T47D (cell line): Measurements from ENCODE around the gene GCGR.
"Not testable (repeated sequence)": the region's sequence is repeated elsewhere in the genome, so short reads cannot be mapped to it uniquely, and the experiment has no call there.

ENCODE experiments used
- DNase-seq, 2 experiments: peaks; one replicate each; pipeline versions ENCODE4 v3.0.0 to v3.0.0-alpha.2; 2011 to 2012; ENCODE audit warnings: low read depth in 1 of 2, low spot score in 1 of 2
- JUND ChIP-seq: IDR thresholded peaks from 2 replicates; pipeline ENCODE4 v1.6.1; 2012; ENCODE audit warnings: low read depth
- in situ Hi-C: cut with HindIII; loops from 2 replicates; pipeline ENCODE4 v1.10.0; 2016; ENCODE audit warnings: low sequenced_read_pairs, low pct_unique_long_range_greater_than_20kb

GCGR gene

GRCh38 chr17:81831563-81831956, 27.6 kb downstream of the GCGR start:
- DNase-seq = no peak
- in situ Hi-C loops = no loop called here
- no peak for TF ChIP-seq JUND

DNA sequence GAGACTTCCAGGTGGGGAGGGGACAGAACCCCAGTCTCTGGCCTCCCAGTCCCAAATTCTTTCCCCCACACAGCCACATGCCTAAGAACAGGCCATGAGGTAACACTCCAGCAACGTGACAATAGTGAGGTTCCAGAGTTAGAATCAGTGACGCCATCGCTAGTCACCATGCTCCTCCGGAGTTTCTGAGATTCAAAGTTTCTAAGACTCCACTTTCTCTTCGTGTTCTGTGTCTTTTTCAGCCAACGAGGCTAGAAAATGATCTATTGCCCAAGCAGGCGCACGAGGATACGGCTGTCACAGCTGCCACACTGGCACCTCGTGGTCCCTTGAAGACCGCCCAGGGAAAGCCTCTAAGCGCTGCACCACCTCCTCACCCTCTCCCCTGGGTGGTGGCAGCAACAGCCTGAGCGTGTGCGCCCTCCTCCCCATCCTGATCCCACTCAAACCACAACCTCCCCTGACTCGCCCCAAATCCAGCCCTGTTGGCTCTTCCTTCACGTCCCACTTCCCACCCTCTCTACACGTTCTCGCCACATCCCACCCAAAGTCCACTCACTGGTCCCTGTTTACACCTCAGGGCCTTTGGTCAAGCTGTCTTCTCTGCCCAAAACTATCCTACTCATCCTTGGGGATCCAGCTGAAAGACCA, 28.1 kb downstream of the GCGR start:
- no peak for DNase-seq
- TF ChIP-seq JUND = no peak
- in situ Hi-C loops = no loop called here

DNA sequence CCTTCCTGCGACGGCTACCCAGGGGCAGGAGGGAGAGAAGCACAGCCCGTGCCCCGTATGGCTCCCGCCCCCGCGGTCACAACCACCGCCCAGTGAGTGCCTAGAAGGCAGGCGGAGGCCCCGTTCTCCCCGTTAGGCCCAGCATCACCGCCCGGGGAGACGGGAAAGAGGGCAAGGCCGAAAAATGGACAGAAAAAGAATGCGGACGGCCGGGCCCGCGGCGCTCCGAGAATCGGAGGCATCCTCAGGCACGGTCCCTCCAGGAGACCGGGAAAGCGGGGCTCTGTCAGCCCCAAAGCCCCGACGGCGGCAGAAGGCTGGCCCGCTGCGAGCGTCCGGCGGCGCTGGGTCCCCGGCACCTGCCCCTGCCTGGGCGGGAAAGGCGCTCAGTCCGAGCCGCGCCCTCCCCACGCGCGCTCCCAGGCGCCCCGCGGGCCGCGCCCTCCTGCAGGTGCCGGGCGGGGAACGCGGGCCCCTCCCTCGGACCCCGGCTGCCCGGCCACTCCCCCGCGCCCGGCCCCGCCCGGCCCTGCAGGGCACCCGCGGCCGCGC, 28.7 kb downstream of the GCGR start:
- DNase-seq = peak in 1 of 2 experiments; percentile 39
- TF ChIP-seq JUND = no peak
- in situ Hi-C loops = no loop called here

DNA sequence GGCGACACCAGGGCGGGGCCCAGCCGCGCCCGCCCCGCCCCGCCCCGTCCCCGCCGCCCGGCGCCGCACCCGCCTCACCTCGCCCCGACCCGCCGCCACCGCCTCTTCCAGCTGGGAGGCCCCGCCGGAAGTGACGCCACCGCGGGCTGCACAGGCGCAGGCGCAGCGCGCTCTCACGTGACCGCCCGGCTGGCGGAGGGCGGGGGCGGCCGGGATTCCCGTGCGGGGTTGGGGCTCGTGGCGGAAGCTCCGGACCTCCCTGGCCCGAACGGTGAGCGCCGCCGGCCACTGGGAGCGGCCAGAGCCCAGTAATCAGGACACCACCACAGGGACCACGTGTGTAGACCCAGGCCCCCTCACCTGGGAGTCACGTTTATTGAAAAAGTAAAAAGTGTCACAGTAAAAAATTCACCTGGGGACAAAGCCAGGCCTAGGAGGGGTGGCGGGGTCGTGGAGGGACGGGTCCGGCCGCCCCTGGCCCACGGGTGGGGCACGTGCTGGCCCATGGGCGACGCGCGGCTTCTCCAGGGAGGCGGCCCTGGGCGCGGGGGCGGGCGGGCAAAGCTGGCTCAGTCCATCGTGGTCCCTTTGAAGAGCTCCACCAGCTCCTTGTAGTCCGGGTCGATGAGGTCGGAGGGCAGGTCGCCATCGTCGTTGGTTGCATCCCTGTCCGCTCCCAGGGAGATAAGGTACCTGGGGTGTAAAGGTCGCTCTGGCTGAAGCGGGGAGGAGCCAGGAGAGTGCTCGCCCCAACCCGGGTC, 29.4 kb downstream of the GCGR start, which contains the start of gene MCRIP1:
Gene MCRIP1 (minus strand): TSS at position 132 of the 761 bp plus-strand sequence. CDS start 8,785 bp downstream, outside the sequence.
- in situ Hi-C loops = no loop called here

GRCh38 chr17:81833921-81834830, 30.2 kb downstream of the GCGR start:
- no peak for TF ChIP-seq JUND
- DNase-seq = no peak
- in situ Hi-C loops = no loop called here

More for the DNA sequence above, 29.4 kb downstream of the GCGR start, which contains the start of gene MCRIP1:
- TF ChIP-seq JUND = no peak
- peak; percentile 97 to 98 for DNase-seq

DNA sequence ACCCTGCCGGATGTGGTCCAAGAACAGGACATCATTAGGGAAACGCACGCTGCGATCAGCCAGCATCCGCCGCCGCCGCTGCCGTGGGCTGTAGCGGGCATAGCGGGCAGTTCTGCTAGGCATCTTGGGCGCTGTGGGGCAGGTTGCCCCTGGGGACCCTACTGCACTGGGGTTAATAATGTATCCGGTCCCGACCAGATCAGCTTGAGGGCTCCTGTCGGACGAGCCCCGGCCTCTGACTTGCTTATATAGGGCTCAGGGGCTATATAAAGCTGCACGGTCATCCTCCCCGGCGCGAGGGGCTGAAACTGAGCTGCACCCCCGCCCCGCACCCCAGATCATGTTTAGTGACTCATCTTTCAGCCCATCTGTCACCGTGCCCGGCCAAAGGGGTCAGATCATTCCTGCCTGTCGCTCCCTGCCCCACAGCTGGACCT, 30.9 kb downstream of the GCGR start, which contains the start of gene PPP1R27:
Gene PPP1R27 (minus strand): TSS at position 220 of the 437 bp plus-strand sequence. CDS start 97 bp downstream, at position 123.
- in situ Hi-C loops = no loop called here
- no peak for DNase-seq
- TF ChIP-seq JUND = no peak

- in situ Hi-C loops = no loop called here
- no peak for TF ChIP-seq JUND
- DNase-seq = no peak
Measured at GRCh38 chr17:81837641-81838040, 33.7 kb downstream of the GCGR start.

DNA sequence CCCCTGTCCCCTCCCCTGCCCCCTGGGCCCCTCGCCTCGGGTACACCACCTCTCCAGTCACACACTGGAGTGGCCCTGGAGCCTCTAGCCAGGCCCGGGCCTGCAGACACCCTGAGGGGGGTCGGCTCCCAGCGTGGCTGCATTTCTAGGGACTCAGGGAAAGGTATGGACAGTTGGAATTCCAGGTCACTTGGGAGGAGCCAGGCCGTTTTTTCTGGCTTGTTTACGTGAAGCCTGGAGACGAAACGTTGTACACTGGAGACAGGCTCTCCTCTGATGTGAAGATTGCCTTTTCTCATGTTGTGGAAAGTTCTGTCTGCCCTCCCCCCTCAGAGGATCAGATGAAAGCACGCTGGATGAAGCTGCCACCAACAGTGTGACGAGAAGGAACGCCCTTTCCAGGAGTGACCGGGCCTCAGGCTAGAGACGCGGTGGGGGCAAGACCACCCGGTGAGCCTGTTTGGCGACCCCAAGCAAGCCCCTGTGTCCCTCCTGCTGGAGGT, 34.9 kb downstream of the GCGR start:
- TF ChIP-seq JUND = no peak
- no peak for DNase-seq
- in situ Hi-C loops = no loop called here

DNA sequence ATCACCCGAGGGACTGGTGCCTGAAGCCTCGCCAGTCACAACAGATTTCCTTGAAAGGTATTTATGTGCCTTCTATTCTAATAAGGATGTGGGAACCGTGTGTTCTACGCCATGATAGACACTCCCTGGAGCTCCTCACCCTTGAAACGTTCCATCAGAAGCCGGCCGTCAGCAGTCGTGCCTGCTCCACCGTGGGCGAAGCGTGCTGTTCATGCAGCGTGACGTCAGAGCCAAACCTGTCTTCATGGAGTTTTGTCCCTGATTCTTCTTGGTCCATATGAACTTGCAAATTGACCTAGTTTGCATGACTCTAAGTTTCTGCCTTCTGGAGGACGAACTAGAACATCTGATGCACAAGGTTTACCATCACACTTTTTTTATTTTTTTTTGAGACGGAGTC, 35.4 kb downstream of the GCGR start:
- in situ Hi-C loops = no loop called here
- no peak for TF ChIP-seq JUND
- no peak for DNase-seq

GRCh38 chr17:81840059-81840458, 36.1 kb downstream of the GCGR start:
- DNase-seq, in situ Hi-C loops: not testable (repeated sequence)

- peak; percentile 86 to 87 for DNase-seq
- in situ Hi-C loops = no loop called here
- no peak for TF ChIP-seq JUND
Measured at GRCh38 chr17:81840826-81841778, 37.2 kb downstream of the GCGR start.
